GM18517 (cell line): ENCODE measurements around the gene FUBP1.
"Not testable (repeated sequence)": the region's sequence is repeated elsewhere in the genome, so short reads cannot be mapped to it uniquely, and the experiment has no call there.

Source experiments
- ATAC-seq: cut with Tn5 transposase; IDR thresholded peaks from one replicate; pipeline ENCODE4 v1.9.1; 2021; ENCODE audit warnings: mild to moderate bottlenecking, moderate library complexity; ENCODE audit not compliant: unreplicated experiment

The FUBP1 gene

GRCh38 chr1:77948841-77949424 is 29.9 kb downstream of the FUBP1 start:
- ATAC-seq = no peak

- no peak for ATAC-seq
Observed at GRCh38 chr1:77945345-77945744, 33.5 kb downstream of the FUBP1 start.

GRCh38 chr1:77942400-77943140 is 36.3 kb downstream of the FUBP1 start:
- ATAC-seq = no peak

- ATAC-seq = no peak
Observed at GRCh38 chr1:77940921-77941570, 37.8 kb downstream of the FUBP1 start.

GRCh38 chr1:77938651-77939050 is 40.2 kb downstream of the FUBP1 start:
- ATAC-seq = no peak

- ATAC-seq = no peak
Observed at GRCh38 chr1:77929806-77930205, 49.1 kb downstream of the FUBP1 start.

- no peak for ATAC-seq
Observed at GRCh38 chr1:77927414-77927813, 51.5 kb downstream of the FUBP1 start.

GRCh38 chr1:77926561-77927357 is 52.1 kb downstream of the FUBP1 start:
- ATAC-seq = no peak

GRCh38 chr1:77925956-77926355 is 52.9 kb downstream of the FUBP1 start:
- no peak for ATAC-seq

GRCh38 chr1:77925518-77925917 is 53.4 kb downstream of the FUBP1 start:
- ATAC-seq = no peak

GRCh38 chr1:77918918-77919317 is 60.0 kb downstream of the FUBP1 start:
- ATAC-seq = not testable (repeated sequence)

GRCh38 chr1:77910116-77910515 is 68.8 kb downstream of the FUBP1 start:
- no peak for ATAC-seq

GRCh38 chr1:77906624-77907023 is 72.2 kb downstream of the FUBP1 start:
- no peak for ATAC-seq

- ATAC-seq = no peak
Observed at GRCh38 chr1:77906019-77906545, 72.8 kb downstream of the FUBP1 start.

- ATAC-seq = no peak
Observed at GRCh38 chr1:77905603-77906002, 73.3 kb downstream of the FUBP1 start.

- no peak for ATAC-seq
Observed at GRCh38 chr1:77900687-77901293, 78.1 kb downstream of the FUBP1 start.

- no peak for ATAC-seq
Observed at GRCh38 chr1:77899647-77900320, 79.1 kb downstream of the FUBP1 start.
